HG03432 (cell line): ENCODE measurements around the gene FCHO1.

ENCODE experiments used
- ATAC-seq: cut with Tn5 transposase; IDR thresholded peaks from one replicate; pipeline ENCODE4 v1.9.1; 2021; ENCODE audit warnings: mild to moderate bottlenecking, moderate library complexity; ENCODE audit not compliant: unreplicated experiment

The FCHO1 gene

GRCh38 chr19:17727843-17728242 is 23.4 kb upstream of the FCHO1 start:
- ATAC-seq = no peak

- no peak for ATAC-seq
These were observed 18.1 kb upstream of the FCHO1 start for GRCh38 chr19:17733127-17733526.

GRCh38 chr19:17734146-17734545 is 17.1 kb upstream of the FCHO1 start:
- ATAC-seq = no peak

GRCh38 chr19:17735410-17735809 is 15.9 kb upstream of the FCHO1 start:
- no peak for ATAC-seq

- ATAC-seq = no peak
These were observed 13.6 kb upstream of the FCHO1 start for GRCh38 chr19:17737690-17738153.

GRCh38 chr19:17739121-17739875 is 12.0 kb upstream of the FCHO1 start:
- peak; percentile 55 for ATAC-seq

GRCh38 chr19:17741456-17741855 is 9.8 kb upstream of the FCHO1 start:
- ATAC-seq = no peak

GRCh38 chr19:17743874-17744580 is 7.2 kb upstream of the FCHO1 start:
- no peak for ATAC-seq

- peak; percentile 71 for ATAC-seq
These were observed 3.8 kb upstream of the FCHO1 start for GRCh38 chr19:17747205-17748098.

GRCh38 chr19:17748884-17749638 is 2.2 kb upstream of the FCHO1 start:
- no peak for ATAC-seq

- ATAC-seq = no peak
These were observed 1.4 kb upstream of the FCHO1 start for GRCh38 chr19:17749912-17750317.

GRCh38 chr19:17751912-17752273 is 616 bp downstream of the FCHO1 start:
- ATAC-seq = no peak

- ATAC-seq = no peak
These were observed 1.8 kb downstream of the FCHO1 start for GRCh38 chr19:17752865-17753639.

- ATAC-seq = no peak
These were observed 2.7 kb downstream of the FCHO1 start for GRCh38 chr19:17753976-17754375.

- ATAC-seq = peak; percentile 42
These were observed 3.6 kb downstream of the FCHO1 start for GRCh38 chr19:17754634-17755442.

- no peak for ATAC-seq
These were observed 4.2 kb downstream of the FCHO1 start for GRCh38 chr19:17755443-17755890.

GRCh38 chr19:17755977-17756670 is 4.8 kb downstream of the FCHO1 start:
- peak; percentile 31 for ATAC-seq

- no peak for ATAC-seq
These were observed 5.8 kb downstream of the FCHO1 start for GRCh38 chr19:17757125-17757524.
